ACC112 (cell line): Measurements from ENCODE around the gene PDILT.

Experiments used
- H2AFZ ChIP-seq: fragments of 200-600 bp; sonication (generic); one replicate; pipeline ENCODE4 v1.6.0; 2017; ENCODE audit warnings: antibody characterized with exemption, low read length; ENCODE audit not compliant: unreplicated experiment
- H3K27ac ChIP-seq: fragments of 200-600 bp; sonication (generic); 2 replicates; pipeline ENCODE4 v1.5.1; 2014; ENCODE audit warnings: low read depth, mild to moderate bottlenecking, antibody characterized with exemption, low read length, moderate library complexity
- H3K27me3 ChIP-seq: fragments of 200-600 bp; sonication (generic); 2 replicates; pipeline ENCODE4 v1.6.1; 2014; ENCODE audit warnings: mild to moderate bottlenecking, antibody characterized with exemption, low read length, moderate library complexity, mixed read lengths; ENCODE audit not compliant: insufficient read depth
- H3K36me3 ChIP-seq: fragments of 200-600 bp; sonication (generic); 2 replicates; pipeline ENCODE4 v1.6.1; 2016; ENCODE audit warnings: mild to moderate bottlenecking, antibody characterized with exemption, low read length, moderate library complexity, mixed read lengths; ENCODE audit not compliant: insufficient read depth
- H3K4me1 ChIP-seq: fragments of 200-600 bp; sonication (generic); one replicate; pipeline ENCODE4 v1.6.1; 2016; ENCODE audit warnings: low read length, mixed read lengths; ENCODE audit not compliant: insufficient read depth, unreplicated experiment, control insufficient read depth
- H3K4me3 ChIP-seq: fragments of 200-600 bp; sonication (generic); 2 replicates; pipeline ENCODE4 v1.5.1; 2014; ENCODE audit warnings: mild to moderate bottlenecking, low read depth, low read length
- H3K79me2 ChIP-seq: fragments of 200-600 bp; sonication (generic); one replicate; pipeline ENCODE4 v1.6.0; 2016; ENCODE audit warnings: low read length; ENCODE audit not compliant: control insufficient read depth, unreplicated experiment, insufficient read depth

PDILT gene

GRCh38 chr16:20334396-20334795 is 70.1 kb downstream of the PDILT start:
- Histone ChIP-seq H3K4me3 (no peak overlapping the region), H2AFZ (no peak overlapping the region), H3K4me1 (no peaks in the 10 kb centered on the region), H3K79me2 (no peaks in the 10 kb centered on the region), H3K36me3 (no peaks in the 10 kb centered on the region), H3K27me3 (no peaks in the 10 kb centered on the region), H3K27ac (no peak overlapping the region)

- H3K4me3 ChIP-seq: no peak overlapping the region
- H3K27me3 ChIP-seq: no peaks in the 10 kb centered on the region
- no peaks in the 10 kb centered on the region for H3K36me3 ChIP-seq
- H3K27ac ChIP-seq: no peak overlapping the region
- H2AFZ ChIP-seq: no peak overlapping the region
- H3K4me1 ChIP-seq: no peaks in the 10 kb centered on the region
- H3K79me2 ChIP-seq: no peaks in the 10 kb centered on the region
Observed at GRCh38 chr16:20333120-20333519, 71.4 kb downstream of the PDILT start.

- no peaks in the 10 kb centered on the region for H3K79me2 ChIP-seq
- no peaks in the 10 kb centered on the region for H3K4me1 ChIP-seq
- H3K27ac ChIP-seq: no peak overlapping the region
- H2AFZ ChIP-seq: no peak overlapping the region
- H3K4me3 ChIP-seq: no peak overlapping the region
- no peaks in the 10 kb centered on the region for H3K36me3 ChIP-seq
- no peaks in the 10 kb centered on the region for H3K27me3 ChIP-seq
Observed at GRCh38 chr16:20332411-20332810, 72.1 kb downstream of the PDILT start.

GRCh38 chr16:20331635-20332034 is 72.9 kb downstream of the PDILT start:
- H3K4me3 ChIP-seq: no peak overlapping the region
- H3K4me1 ChIP-seq: no peaks in the 10 kb centered on the region
- no peaks in the 10 kb centered on the region for H3K36me3 ChIP-seq
- H2AFZ ChIP-seq: no peak overlapping the region
- H3K27ac ChIP-seq: no peak overlapping the region
- no peaks in the 10 kb centered on the region for H3K27me3 ChIP-seq
- H3K79me2 ChIP-seq: no peaks in the 10 kb centered on the region

- H3K79me2 ChIP-seq: no peaks in the 10 kb centered on the region
- no peaks in the 10 kb centered on the region for H3K4me1 ChIP-seq
- no peak overlapping the region for H3K4me3 ChIP-seq
- H3K36me3 ChIP-seq: no peaks in the 10 kb centered on the region
- no peak overlapping the region for H2AFZ ChIP-seq
- no peaks in the 10 kb centered on the region for H3K27me3 ChIP-seq
- H3K27ac ChIP-seq: no peak overlapping the region
Observed at GRCh38 chr16:20329392-20330138, 75.0 kb downstream of the PDILT start.

GRCh38 chr16:20327444-20328041 is 77.0 kb downstream of the PDILT start, which contains the start of gene GP2:
TSS of gene GP2 (minus strand) at chr16:20327513. CDS start at chr16:20326431, 1,082 bp downstream.
- no peaks in the 10 kb centered on the region for H3K4me1 ChIP-seq
- H3K36me3 ChIP-seq: no peaks in the 10 kb centered on the region
- H3K27me3 ChIP-seq: no peaks in the 10 kb centered on the region
- H3K79me2 ChIP-seq: no peaks in the 10 kb centered on the region
- H2AFZ ChIP-seq: no peak within 1 kb of the TSS
- no peak within 1 kb of the TSS for H3K4me3 ChIP-seq
- no peak within 1 kb of the TSS for H3K27ac ChIP-seq

GRCh38 chr16:20326321-20326720 is 78.2 kb downstream of the PDILT start:
- Histone ChIP-seq H3K4me3 (no peak overlapping the region), H3K27ac (no peak overlapping the region), H3K27me3 (no peaks in the 10 kb centered on the region), H3K4me1 (no peaks in the 10 kb centered on the region), H2AFZ (no peak overlapping the region), H3K36me3 (no peaks in the 10 kb centered on the region), H3K79me2 (no peaks in the 10 kb centered on the region)

- H3K27ac ChIP-seq: no peak overlapping the region
- no peaks in the 10 kb centered on the region for H3K79me2 ChIP-seq
- no peaks in the 10 kb centered on the region for H3K36me3 ChIP-seq
- H2AFZ ChIP-seq: no peak overlapping the region
- H3K4me1 ChIP-seq: no peaks in the 10 kb centered on the region
- no peak overlapping the region for H3K4me3 ChIP-seq
- no peaks in the 10 kb centered on the region for H3K27me3 ChIP-seq
Observed at GRCh38 chr16:20325005-20325404, 79.5 kb downstream of the PDILT start.

- Histone ChIP-seq H3K27ac (no peak overlapping the region), H3K4me3 (no peak overlapping the region), H3K36me3 (no peaks in the 10 kb centered on the region), H3K79me2 (no peaks in the 10 kb centered on the region), H2AFZ (no peak overlapping the region), H3K27me3 (no peaks in the 10 kb centered on the region), H3K4me1 (no peaks in the 10 kb centered on the region)
Observed at GRCh38 chr16:20323591-20324117, 80.9 kb downstream of the PDILT start.

- H3K79me2 ChIP-seq: no peaks in the 10 kb centered on the region
- H3K27ac ChIP-seq: no peak overlapping the region
- no peaks in the 10 kb centered on the region for H3K4me1 ChIP-seq
- H2AFZ ChIP-seq: no peak overlapping the region
- no peak overlapping the region for H3K4me3 ChIP-seq
- no peaks in the 10 kb centered on the region for H3K27me3 ChIP-seq
- H3K36me3 ChIP-seq: no peaks in the 10 kb centered on the region
Observed at GRCh38 chr16:20322696-20323095, 81.8 kb downstream of the PDILT start.

GRCh38 chr16:20321671-20322070 is 82.9 kb downstream of the PDILT start:
- Histone ChIP-seq H3K4me3 (no peak overlapping the region), H3K36me3 (no peaks in the 10 kb centered on the region), H3K27ac (no peak overlapping the region), H3K79me2 (no peaks in the 10 kb centered on the region), H2AFZ (no peak overlapping the region), H3K4me1 (no peaks in the 10 kb centered on the region), H3K27me3 (no peaks in the 10 kb centered on the region)
